Prostate gland (tissue), 2 donors: ENCODE results near the gene SIM2. TPM values are rescaled to one million over a fixed set of nuclear protein-coding genes. Genes with fewer than 3 reads are reported as not detected.

Source experiments
- DNase-seq: peaks from one replicate; pipeline ENCODE4 v3.0.0-alpha.2; 2019; ENCODE audit warnings: low spot score
- H3K27ac ChIP-seq, 2 donors: fragments of 200-600 bp; sonication (generic); 2 replicates each; pipeline ENCODE4 v1.5.1; 2017 to 2019
- H3K27me3 ChIP-seq: fragments of 200-600 bp; sonication (generic); replicated peaks from 2 replicates; pipeline ENCODE4 v1.5.1; 2019; ENCODE audit not compliant: insufficient read depth
- H3K36me3 ChIP-seq, 2 donors: fragments of 200-600 bp; sonication (generic); 1 replicate in 1 of 2; 2 replicates in 1 of 2; pipeline versions ENCODE4 v1.5.1 to v1.8.1; 2017 to 2019
- H3K4me1 ChIP-seq: fragments of 200-600 bp; sonication (generic); replicated peaks from 2 replicates; pipeline ENCODE4 v1.5.1; 2019
- H3K4me3 ChIP-seq, 2 donors: fragments of 200-600 bp; sonication (generic); 2 replicates each; pipeline ENCODE4 v1.5.1; 2017 to 2019
- H3K9me3 ChIP-seq: fragments of 200-600 bp; sonication (generic); 2 replicates; pipeline ENCODE4 v1.5.1; 2017
- CTCF ChIP-seq, 4 experiments: fragments of 200-600 bp in 2 of 4; fragments of 450-650 bp in 2 of 4; sonication (generic) in 2 of 4; IDR thresholded peaks; 1 replicate in 3 of 4; 2 replicates in 1 of 4; pipeline ENCODE4 v1.5.1; 2016 to 2019; ENCODE audit warnings: antibody characterized with exemption in 4 of 4, mild to moderate bottlenecking in 2 of 4, moderate library complexity in 2 of 4
- POLR2A ChIP-seq: fragments of 450-650 bp; IDR thresholded peaks from one replicate; pipeline ENCODE4 v1.6.1; 2016; ENCODE audit warnings: antibody characterized with exemption, mild to moderate bottlenecking
- POLR2AphosphoS5 ChIP-seq: sonication (generic); formaldehyde crosslinking; IDR thresholded peaks from one replicate; pipeline ENCODE4 v1.6.1; 2017; ENCODE audit warnings: antibody characterized with exemption
- WGBS: methylation state at CpG from one replicate; pipeline ENCODE4 v1.1.5; 2018; 5-methylcytosine and 5-hydroxymethylcytosine counted together
- intact Hi-C: fragments of 100-400 bp; cut with DNase I; formaldehyde crosslinking; loops from one replicate; pipeline ENCODE4 v1.14.2; 2022
- total RNA-seq, 2 donors: library from RNA; depleted of rRNA; stranded (reverse); fragments of >200 nt; gene quantifications; one replicate each; pipeline ENCODE4 v1.1.0, GENCODE V29; 2016

SIM2 gene
- total RNA-seq, 2 donors from 2014 or later = 1.0 to 16.3 TPM

- TF ChIP-seq CTCF (IDR thresholded peaks at IDR 0.05) = no peak
- TF ChIP-seq POLR2A = no peak
- no peak for TF ChIP-seq POLR2AphosphoS5
- Histone ChIP-seq H3K4me3 (no peak overlapping the region), H3K27ac (no peak overlapping the region), H3K36me3 (no peaks in the 10 kb centered on the region), H3K9me3 (no peaks in the 10 kb centered on the region), H3K27me3 (no peaks in the 10 kb centered on the region), H3K4me1 (no peaks in the 10 kb centered on the region)
- WGBS = 95% methylated on average over 9 of the region's 9 CpGs
- intact Hi-C loops = no loop called here
- no peak for DNase-seq
These were observed 63.7 kb downstream of the SIM2 start for GRCh38 chr21:36762642-36763041.

GRCh38 chr21:36763305-36763704 is 64.4 kb downstream of the SIM2 start:
- Histone ChIP-seq H3K27ac (no peak overlapping the region), H3K4me3 (no peak overlapping the region), H3K4me1 (peaks cover under 1% of the 10 kb centered on the region), H3K36me3 (no peaks in the 10 kb centered on the region), H3K9me3 (no peaks in the 10 kb centered on the region), H3K27me3 (no peaks in the 10 kb centered on the region)
- TF ChIP-seq POLR2A (no peak), CTCF (IDR thresholded peaks at IDR 0.05) (no peak), POLR2AphosphoS5 (no peak)
- WGBS = 89% methylated on average over 6 of the region's 6 CpGs
- intact Hi-C loops = no loop called here
- no peak for DNase-seq

GRCh38 chr21:36765229-36765628 is 66.3 kb downstream of the SIM2 start:
- no peaks in the 10 kb centered on the region for H3K27me3 ChIP-seq
- TF ChIP-seq POLR2A (no peak), POLR2AphosphoS5 (no peak), CTCF (IDR thresholded peaks at IDR 0.05) (no peak)
- DNase-seq = no peak
- H3K4me3 ChIP-seq = no peak overlapping the region
- H3K36me3 ChIP-seq = no peaks in the 10 kb centered on the region
- intact Hi-C loops = no loop called here
- H3K4me1 ChIP-seq = peaks cover 5% of the 10 kb centered on the region
- H3K9me3 ChIP-seq = no peaks in the 10 kb centered on the region
- 79% methylated on average over 4 of the region's 4 CpGs for WGBS
- H3K27ac ChIP-seq = no peak overlapping the region

GRCh38 chr21:36766511-36766910 is 67.6 kb downstream of the SIM2 start:
- DNase-seq = no peak
- Histone ChIP-seq H3K36me3 (no peaks in the 10 kb centered on the region), H3K27me3 (no peaks in the 10 kb centered on the region), H3K27ac (no peak overlapping the region), H3K9me3 (no peaks in the 10 kb centered on the region), H3K4me3 (no peak overlapping the region), H3K4me1 (peaks cover 5% of the 10 kb centered on the region)
- TF ChIP-seq POLR2AphosphoS5 (no peak), CTCF (IDR thresholded peaks at IDR 0.05) (no peak), POLR2A (no peak)
- WGBS = 96% methylated on average over 6 of the region's 6 CpGs
- intact Hi-C loops = no loop called here

- Histone ChIP-seq H3K9me3 (no peaks in the 10 kb centered on the region), H3K27me3 (no peaks in the 10 kb centered on the region), H3K4me3 (no peak overlapping the region), H3K4me1 (peaks cover 5% of the 10 kb centered on the region), H3K36me3 (no peaks in the 10 kb centered on the region), H3K27ac (no peak overlapping the region)
- WGBS = 87% methylated on average over 11 of the region's 11 CpGs
- no peak for TF ChIP-seq CTCF (IDR thresholded peaks at IDR 0.05)
- TF ChIP-seq POLR2AphosphoS5 = no peak
- no peak for TF ChIP-seq POLR2A
- intact Hi-C loops = no loop called here
- DNase-seq = no peak
These were observed 68.2 kb downstream of the SIM2 start for GRCh38 chr21:36767096-36767495.
